HT1080 (cell line): ENCODE data around the gene APMAP. TPM values are rescaled to one million over a fixed set of nuclear protein-coding genes. Genes with fewer than 3 reads are reported as not detected.

ENCODE experiments used
- small RNA-seq: library from RNA; depleted of rRNA; stranded (forward); fragments of <200 nt; gene quantifications from one replicate; pipeline ENCODE3, GENCODE V24; 2014
- total RNA-seq: library from RNA; depleted of rRNA; stranded (reverse); fragments of >200 nt; shearing (Covaris generic); gene quantifications from 2 replicates; pipeline ENCODE4 v1.2.3, GENCODE V29; 2014; rRNA removed

The APMAP gene
- total RNA-seq, 1 experiment from 2014 or later: 180 TPM

Small RNA genes lying within 50 kb of the gene (small RNA-seq; reads per million reads assigned to genes)
- not detected for gene RNU6-1257P

Other genes starting within 250 kb of the APMAP start
- gene CST7, start 43.5 kb downstream of the APMAP start, total RNA-seq: 0.60 and 1.0 TPM in 2 replicates
- gene ACSS1, start 65.4 kb upstream of the APMAP start, total RNA-seq: 0.07 and 0.08 TPM in 2 replicates
- not detected in 2 replicates for gene VSX1, start 89.4 kb upstream of the APMAP start, total RNA-seq
- 96.1 and 107 TPM in 2 replicates for gene ENTPD6, start 203.0 kb upstream of the APMAP start, total RNA-seq